ENCODE measurements around the gene F12. TPM values are rescaled to one million over a fixed set of nuclear protein-coding genes. Genes with fewer than 3 reads are reported as not detected.

F12 gene
- polyA plus RNA-seq, 1 of the 3 experiments (the other 2 are of a cell fraction) = 4.3 TPM

DNA sequence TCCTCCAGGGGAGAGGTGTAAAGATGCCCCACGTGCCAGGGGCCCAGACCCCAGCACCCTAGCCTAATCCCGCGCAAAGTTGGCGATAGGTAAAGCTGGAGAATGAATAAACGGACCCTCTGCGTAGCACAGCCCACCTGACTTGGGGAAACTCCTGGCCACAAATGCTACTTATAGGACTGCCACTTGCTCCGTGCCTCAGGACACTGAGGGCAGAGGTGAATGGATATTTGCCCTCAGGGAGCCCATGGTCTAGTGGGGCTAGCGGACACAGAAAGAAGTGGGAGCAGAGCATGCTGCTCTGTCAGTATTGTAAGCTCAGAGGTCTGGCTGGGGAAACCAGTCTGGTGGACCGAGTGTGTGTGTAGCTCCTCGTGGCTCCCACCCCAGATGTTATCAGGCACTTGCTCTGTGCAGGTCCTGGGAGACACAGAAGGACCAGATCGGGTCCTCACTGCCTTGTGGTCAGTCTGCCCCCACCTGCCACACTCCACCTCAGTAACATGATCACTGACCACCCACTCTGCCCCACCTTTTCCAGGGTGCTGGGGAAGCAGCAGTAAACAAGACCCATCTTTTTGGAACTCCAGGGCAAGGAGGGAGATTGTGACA lies 18.0 kb upstream of the F12 start (continued):
- TF ChIP-seq, protein P1, sequence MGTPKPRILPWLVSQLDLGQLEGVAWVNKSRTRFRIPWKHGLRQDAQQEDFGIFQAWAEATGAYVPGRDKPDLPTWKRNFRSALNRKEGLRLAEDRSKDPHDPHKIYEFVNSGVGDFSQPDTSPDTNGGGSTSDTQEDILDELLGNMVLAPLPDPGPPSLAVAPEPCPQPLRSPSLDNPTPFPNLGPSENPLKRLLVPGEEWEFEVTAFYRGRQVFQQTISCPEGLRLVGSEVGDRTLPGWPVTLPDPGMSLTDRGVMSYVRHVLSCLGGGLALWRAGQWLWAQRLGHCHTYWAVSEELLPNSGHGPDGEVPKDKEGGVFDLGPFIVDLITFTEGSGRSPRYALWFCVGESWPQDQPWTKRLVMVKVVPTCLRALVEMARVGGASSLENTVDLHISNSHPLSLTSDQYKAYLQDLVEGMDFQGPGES (IDR thresholded peaks at IDR 0.05; ENCODE audit: low read depth, low read length) = no peak
- TF ChIP-seq GATA2 (CRISPR knock-in tag; IDR thresholded peaks at IDR 0.05) = peak; percentile 68
- TF ChIP-seq SMC3 (IDR thresholded peaks at IDR 0.05; ENCODE audit: low read depth, low read length) = no peak
- TF ChIP-seq MEF2A (IDR thresholded peaks at IDR 0.05; ENCODE audit: borderline replicate concordance, low read depth) = no peak
- TF ChIP-seq, protein P2, sequence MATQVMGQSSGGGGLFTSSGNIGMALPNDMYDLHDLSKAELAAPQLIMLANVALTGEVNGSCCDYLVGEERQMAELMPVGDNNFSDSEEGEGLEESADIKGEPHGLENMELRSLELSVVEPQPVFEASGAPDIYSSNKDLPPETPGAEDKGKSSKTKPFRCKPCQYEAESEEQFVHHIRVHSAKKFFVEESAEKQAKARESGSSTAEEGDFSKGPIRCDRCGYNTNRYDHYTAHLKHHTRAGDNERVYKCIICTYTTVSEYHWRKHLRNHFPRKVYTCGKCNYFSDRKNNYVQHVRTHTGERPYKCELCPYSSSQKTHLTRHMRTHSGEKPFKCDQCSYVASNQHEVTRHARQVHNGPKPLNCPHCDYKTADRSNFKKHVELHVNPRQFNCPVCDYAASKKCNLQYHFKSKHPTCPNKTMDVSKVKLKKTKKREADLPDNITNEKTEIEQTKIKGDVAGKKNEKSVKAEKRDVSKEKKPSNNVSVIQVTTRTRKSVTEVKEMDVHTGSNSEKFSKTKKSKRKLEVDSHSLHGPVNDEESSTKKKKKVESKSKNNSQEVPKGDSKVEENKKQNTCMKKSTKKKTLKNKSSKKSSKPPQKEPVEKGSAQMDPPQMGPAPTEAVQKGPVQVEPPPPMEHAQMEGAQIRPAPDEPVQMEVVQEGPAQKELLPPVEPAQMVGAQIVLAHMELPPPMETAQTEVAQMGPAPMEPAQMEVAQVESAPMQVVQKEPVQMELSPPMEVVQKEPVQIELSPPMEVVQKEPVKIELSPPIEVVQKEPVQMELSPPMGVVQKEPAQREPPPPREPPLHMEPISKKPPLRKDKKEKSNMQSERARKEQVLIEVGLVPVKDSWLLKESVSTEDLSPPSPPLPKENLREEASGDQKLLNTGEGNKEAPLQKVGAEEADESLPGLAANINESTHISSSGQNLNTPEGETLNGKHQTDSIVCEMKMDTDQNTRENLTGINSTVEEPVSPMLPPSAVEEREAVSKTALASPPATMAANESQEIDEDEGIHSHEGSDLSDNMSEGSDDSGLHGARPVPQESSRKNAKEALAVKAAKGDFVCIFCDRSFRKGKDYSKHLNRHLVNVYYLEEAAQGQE (IDR thresholded peaks at IDR 0.05; ENCODE audit: low read depth, low read length) = no peak

DNA sequence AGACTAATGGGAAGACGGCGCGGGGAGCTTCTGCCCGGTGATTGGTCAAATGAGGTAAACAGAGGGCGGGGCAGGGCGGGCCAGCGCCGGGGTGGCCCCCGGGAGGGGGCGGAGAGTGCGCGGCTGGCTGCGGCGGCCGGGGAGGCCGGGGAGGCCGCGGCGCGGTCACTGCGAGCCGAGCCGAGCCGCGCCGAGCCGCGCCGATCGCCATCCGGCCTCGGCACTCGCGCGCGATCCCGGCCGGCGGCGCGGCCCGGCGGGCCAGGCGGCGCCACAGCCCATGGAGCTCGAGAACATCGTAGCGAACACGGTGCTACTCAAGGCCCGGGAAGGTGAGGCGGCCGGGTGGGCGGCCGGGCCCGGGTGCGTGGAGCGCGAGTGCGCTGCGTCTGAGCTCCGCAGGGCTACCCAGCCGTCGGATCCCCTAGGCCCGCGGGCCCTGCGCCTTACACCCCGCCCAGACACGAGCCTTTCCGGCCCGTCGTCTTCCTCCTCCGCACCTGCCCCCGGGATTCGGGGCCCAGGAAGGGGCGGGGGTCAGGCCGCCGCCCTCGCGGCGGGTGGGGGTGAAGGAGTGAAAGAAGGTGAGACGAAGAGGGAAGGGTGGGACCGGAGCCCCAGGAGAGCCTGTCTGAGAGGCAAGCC lies 17.3 kb upstream of the F12 start, which contains the start of gene GRK6:
GRK6 (plus strand) TSS at position 111 of the 645 bp plus-strand sequence; CDS start at position 281, 170 bp downstream.
- Histone ChIP-seq H2AFZ (ENCODE audit: low read depth) (peak within 1 kb of the TSS; percentile 85), H4K20me1 (ENCODE audit: insufficient read depth) (0 out of 2 replicates have a peak, but pooled peaks cover 13% of the 10 kb centered on the region), H3F3A (replicated peaks; ENCODE audit: insufficient read depth) (peaks cover 12% of the 10 kb centered on the region), H3K4me2 (peak within 1 kb of the TSS; percentile 99), H3K9me3 (no peaks in the 10 kb centered on the region), H3K4me3 (ENCODE audit: low read depth in 2 of 2, low read length in 1 of 2) (peak within 1 kb of the TSS; percentile 79 to 82), H3K36me3 (replicated peaks in 1 of 2; ENCODE audit: control insufficient read depth in 1 of 2, insufficient read depth in 2 of 2, low read length in 1 of 2) (peaks cover 0 to 9% of the 10 kb centered on the region in 2 experiments), H3K9ac (peak within 1 kb of the TSS; percentile 96), H3K27ac (ENCODE audit: low read depth in 2 of 2, low read length in 1 of 2) (peak within 1 kb of the TSS; percentile 89 to 92), H3K4me1 (ENCODE audit: control insufficient read depth in 1 of 2, insufficient read depth in 2 of 2, low read depth in 1 of 2, low read length in 1 of 2) (peaks cover 5 to 33% of the 10 kb centered on the region in 2 experiments; a peak in 2 of 4 replicates), H3K9me2 (no peaks in the 10 kb centered on the region), H3K27me3 (ENCODE audit: insufficient read depth) (no peaks in the 10 kb centered on the region), H3K79me2 (ENCODE audit: insufficient read depth) (peaks cover 30% of the 10 kb centered on the region)
- POLR2A ChIA-PET = interaction anchor here (0.6 to 2.1 kb wide), 8 partner anchors 11 to 116 kb away, joined by 3 to 16 read pairs (median 6); partner anchors contain the start of gene PRR7
- DNase-seq = peak; percentile 70
- CTCF ChIA-PET = interaction anchor here (0.7 to 10.8 kb wide), 14 partner anchors 8 to 314 kb away, joined by 3 to 120 read pairs (median 4); no protein-coding TSS in a partner anchor
- TF ChIP-seq MEF2A (IDR thresholded peaks at IDR 0.05; ENCODE audit: borderline replicate concordance, low read depth) = no peak
- TF ChIP-seq MXI1 (IDR thresholded peaks at IDR 0.05; ENCODE audit: low read depth, low read length) = 0 out of 2 replicates have a peak, but pooled peaks have one; percentile 7
- TF ChIP-seq TAF1 (IDR thresholded peaks at IDR 0.05; ENCODE audit: borderline replicate concordance, low read depth, low read length) = peak; percentile 20; the same call in 1 of the 2 replicates
- 1% methylated on average over 26 of the region's 82 CpGs for WGBS (ENCODE audit: low lambda C conversion rate)
